ENCODE results near the gene PLOD3.
"Not testable (repeated sequence)": the region's sequence is repeated elsewhere in the genome, so short reads cannot be mapped to it uniquely, and the experiment has no call there.

Gene PLOD3

GRCh38 chr7:101258243-101258731 is 40.9 kb upstream of the PLOD3 start:
- no peak for TF ChIP-seq EZH2phosphoT487 (conservative IDR thresholded peaks at IDR 0.05; ENCODE audit: low read length)
- Histone ChIP-seq H3K9me2 (replicated peaks; ENCODE audit: insufficient read depth, low read length) (no peaks in the 10 kb centered on the region), H4K20me1 (ENCODE audit: low read depth, low read length) (no peaks in the 10 kb centered on the region), H3K4me3 (ENCODE audit: insufficient read depth, low read length, poor library complexity, severe bottlenecking) (no peak overlapping the region), H3K36me3 (ENCODE audit: low read length) (no peaks in the 10 kb centered on the region), H3K9me3 (ENCODE audit: insufficient read depth, low read length) (no peaks in the 10 kb centered on the region), H3K9ac (ENCODE audit: low read length) (no peak overlapping the region), H3K27me3 (ENCODE audit: low read length) (no peaks in the 10 kb centered on the region), H3K4me2 (ENCODE audit: low read depth, low read length, poor library complexity, severe bottlenecking) (no peak overlapping the region), H3F3A (ENCODE audit: insufficient read depth) (no peaks in the 10 kb centered on the region), H2AFZ (ENCODE audit: low read depth, low read length, severe bottlenecking) (no peak overlapping the region), H3K79me2 (ENCODE audit: insufficient read depth, low read length) (no peaks in the 10 kb centered on the region), H3K27ac (ENCODE audit: low read depth, low read length) (no peak overlapping the region)

DNA sequence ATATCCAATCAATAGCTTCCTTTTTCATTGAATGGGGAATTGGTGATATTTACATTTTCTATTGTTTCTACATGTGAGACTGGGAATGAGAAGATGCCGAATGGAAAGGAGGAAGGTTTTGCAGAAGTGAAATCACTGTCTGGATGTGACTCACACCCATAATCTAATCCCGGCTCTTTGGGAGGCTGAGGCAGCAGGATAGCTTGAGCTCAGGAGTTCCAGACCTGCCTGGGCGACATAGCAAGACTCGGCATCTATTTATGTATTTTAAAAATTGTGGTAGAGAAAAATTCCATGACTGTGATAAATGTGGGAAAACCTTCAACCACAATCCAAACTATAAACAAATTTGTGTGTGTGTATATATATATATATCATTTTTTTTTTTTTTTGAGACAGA is 38.4 kb upstream of the PLOD3 start:
- H3K27me3 ChIP-seq (ENCODE audit: low read length), result no peaks in the 10 kb centered on the region
- no peak overlapping the region for H3K9ac ChIP-seq (ENCODE audit: low read length)
- TF ChIP-seq, protein P1, sequence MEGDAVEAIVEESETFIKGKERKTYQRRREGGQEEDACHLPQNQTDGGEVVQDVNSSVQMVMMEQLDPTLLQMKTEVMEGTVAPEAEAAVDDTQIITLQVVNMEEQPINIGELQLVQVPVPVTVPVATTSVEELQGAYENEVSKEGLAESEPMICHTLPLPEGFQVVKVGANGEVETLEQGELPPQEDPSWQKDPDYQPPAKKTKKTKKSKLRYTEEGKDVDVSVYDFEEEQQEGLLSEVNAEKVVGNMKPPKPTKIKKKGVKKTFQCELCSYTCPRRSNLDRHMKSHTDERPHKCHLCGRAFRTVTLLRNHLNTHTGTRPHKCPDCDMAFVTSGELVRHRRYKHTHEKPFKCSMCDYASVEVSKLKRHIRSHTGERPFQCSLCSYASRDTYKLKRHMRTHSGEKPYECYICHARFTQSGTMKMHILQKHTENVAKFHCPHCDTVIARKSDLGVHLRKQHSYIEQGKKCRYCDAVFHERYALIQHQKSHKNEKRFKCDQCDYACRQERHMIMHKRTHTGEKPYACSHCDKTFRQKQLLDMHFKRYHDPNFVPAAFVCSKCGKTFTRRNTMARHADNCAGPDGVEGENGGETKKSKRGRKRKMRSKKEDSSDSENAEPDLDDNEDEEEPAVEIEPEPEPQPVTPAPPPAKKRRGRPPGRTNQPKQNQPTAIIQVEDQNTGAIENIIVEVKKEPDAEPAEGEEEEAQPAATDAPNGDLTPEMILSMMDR (IDR thresholded peaks at IDR 0.05; ENCODE audit: insufficient read depth, low read length, poor library complexity, severe bottlenecking), result no peak
- H3K36me3 ChIP-seq (ENCODE audit: low read length), result no peaks in the 10 kb centered on the region
- H3K9me3 ChIP-seq (ENCODE audit: insufficient read depth, low read length), result no peaks in the 10 kb centered on the region
- H3K9me2 ChIP-seq (replicated peaks; ENCODE audit: insufficient read depth, low read length), result no peaks in the 10 kb centered on the region
- no peak overlapping the region for H3K4me2 ChIP-seq (ENCODE audit: low read depth, low read length, poor library complexity, severe bottlenecking)
- no peak overlapping the region for H3K4me3 ChIP-seq (ENCODE audit: insufficient read depth, low read length, poor library complexity, severe bottlenecking)
- no peaks in the 10 kb centered on the region for H4K20me1 ChIP-seq (ENCODE audit: low read depth, low read length)
- H3K79me2 ChIP-seq (ENCODE audit: insufficient read depth, low read length), result peaks cover 13% of the 10 kb centered on the region
- no peak overlapping the region for H3K27ac ChIP-seq (ENCODE audit: low read depth, low read length)
- no peaks in the 10 kb centered on the region for H3F3A ChIP-seq (ENCODE audit: insufficient read depth)
- H2AFZ ChIP-seq (ENCODE audit: low read depth, low read length, severe bottlenecking), result no peak overlapping the region

DNA sequence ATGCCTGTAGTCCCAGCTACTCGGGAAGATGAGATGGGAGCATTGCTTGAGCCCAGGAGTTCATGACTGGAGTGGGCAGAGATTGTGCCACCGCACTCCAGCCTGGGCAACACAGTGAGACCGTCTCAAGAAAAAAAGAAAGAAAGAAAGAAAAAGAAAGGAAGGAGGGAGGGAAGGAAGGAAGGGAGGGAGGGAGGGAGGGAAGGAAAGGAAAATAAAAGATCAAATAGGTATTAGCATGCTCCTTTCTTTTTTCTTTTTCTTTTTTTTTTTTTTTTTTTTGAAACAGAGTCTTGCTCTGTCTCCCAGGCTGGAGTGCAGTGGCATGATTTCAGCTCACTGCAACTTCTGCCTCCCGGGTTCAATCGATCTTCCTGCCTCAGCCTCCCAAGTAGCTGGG is 35.8 kb upstream of the PLOD3 start:
- peak overlapping the region; percentile 54 for H3K4me3 ChIP-seq (ENCODE audit: insufficient read depth, low read length, poor library complexity, severe bottlenecking)
- H4K20me1 ChIP-seq (ENCODE audit: low read depth, low read length); H3K36me3 ChIP-seq (ENCODE audit: low read length); H3F3A ChIP-seq (ENCODE audit: insufficient read depth); H3K27me3 ChIP-seq (ENCODE audit: low read length); H3K9me3 ChIP-seq (ENCODE audit: insufficient read depth, low read length); H3K27ac ChIP-seq (ENCODE audit: low read depth, low read length); H3K9me2 ChIP-seq (replicated peaks; ENCODE audit: insufficient read depth, low read length): not testable (repeated sequence)
- peaks cover 36% of the 10 kb centered on the region for H3K79me2 ChIP-seq (ENCODE audit: insufficient read depth, low read length)
- peak overlapping the region; percentile 57 for H3K4me2 ChIP-seq (ENCODE audit: low read depth, low read length, poor library complexity, severe bottlenecking)
- H3K9ac ChIP-seq (ENCODE audit: low read length), result peak overlapping the region; percentile 96
- peak overlapping the region; percentile 76 for H2AFZ ChIP-seq (ENCODE audit: low read depth, low read length, severe bottlenecking)

- no peaks in the 10 kb centered on the region for H3F3A ChIP-seq (ENCODE audit: insufficient read depth)
- H2AFZ ChIP-seq (ENCODE audit: low read depth, low read length, severe bottlenecking), result peak overlapping the region; percentile 94
- peaks cover 38% of the 10 kb centered on the region for H3K79me2 ChIP-seq (ENCODE audit: insufficient read depth, low read length)
- H3K27me3 ChIP-seq (ENCODE audit: low read length), result no peaks in the 10 kb centered on the region
- H3K4me2 ChIP-seq (ENCODE audit: low read depth, low read length, poor library complexity, severe bottlenecking), result peak overlapping the region; percentile 57
- no peaks in the 10 kb centered on the region for H3K9me3 ChIP-seq (ENCODE audit: insufficient read depth, low read length)
- no peaks in the 10 kb centered on the region; the same call in 1 of the 2 replicates for H3K36me3 ChIP-seq (ENCODE audit: low read length)
- H3K9me2 ChIP-seq (replicated peaks; ENCODE audit: insufficient read depth, low read length), result no peaks in the 10 kb centered on the region
- TF ChIP-seq, protein P1 (IDR thresholded peaks at IDR 0.05; ENCODE audit: insufficient read depth, low read length, poor library complexity, severe bottlenecking), result no peak
- TF ChIP-seq EZH2phosphoT487 (conservative IDR thresholded peaks at IDR 0.05; ENCODE audit: low read length), result no peak
- H3K27ac ChIP-seq (ENCODE audit: low read depth, low read length), result peak overlapping the region; percentile 51
- H3K9ac ChIP-seq (ENCODE audit: low read length), result peak overlapping the region; percentile 96
- no peaks in the 10 kb centered on the region for H4K20me1 ChIP-seq (ENCODE audit: low read depth, low read length)
- H3K4me3 ChIP-seq (ENCODE audit: insufficient read depth, low read length, poor library complexity, severe bottlenecking), result peak overlapping the region; percentile 100
Measured at GRCh38 chr7:101251871-101252659, 34.7 kb upstream of the PLOD3 start.

Measured in SU-DHL-6 (cell line).